Left ventricle myocardium superior (tissue), 1 donor: ENCODE results near the gene AKR1B15. TPM values are rescaled to one million over a fixed set of nuclear protein-coding genes. Genes with fewer than 3 reads are reported as not detected.
A peak's percentile ranks its signal among the peaks of the same experiment; 100 is the strongest.
"Not testable (repeated sequence)": the region's sequence is repeated elsewhere in the genome, so short reads cannot be mapped to it uniquely, and the experiment has no call there.

ENCODE experiments used
- ATAC-seq: fragments of 200-7000 bp; cut with Tn5 transposase; one replicate; pipeline ENCODE4 v1.9.1; 2020; ENCODE audit warnings: mild to moderate bottlenecking, moderate library complexity
- DNase-seq: peaks from one replicate; pipeline ENCODE4 v3.0.0-alpha.2; 2020
- intact Hi-C: fragments of 100-400 bp; cut with micrococcal nuclease; formaldehyde crosslinking; loops from one replicate; pipeline ENCODE4 v1.11.0; 2022
- total RNA-seq: library from RNA; stranded (reverse); fragmentation: NEBNext Ultra II Directional; extraction: Animal tissue kit (Norgen Biotek cat#: 25700); gene quantifications from one replicate; pipeline ENCODE4 v1.2.1, GENCODE V29; 2021
- donor health status: DM: no; HTN: yes; CAD: no; lungs with severe emphysema.

Gene AKR1B15
- total RNA-seq, 1 donor from 2014 or later = not detected

GRCh38 chr7:134553976-134554375 lies 5.1 kb downstream of the AKR1B15 start:
- DNase-seq (no peak), ATAC-seq (no peak)
- intact Hi-C loops = no loop called here

DNA sequence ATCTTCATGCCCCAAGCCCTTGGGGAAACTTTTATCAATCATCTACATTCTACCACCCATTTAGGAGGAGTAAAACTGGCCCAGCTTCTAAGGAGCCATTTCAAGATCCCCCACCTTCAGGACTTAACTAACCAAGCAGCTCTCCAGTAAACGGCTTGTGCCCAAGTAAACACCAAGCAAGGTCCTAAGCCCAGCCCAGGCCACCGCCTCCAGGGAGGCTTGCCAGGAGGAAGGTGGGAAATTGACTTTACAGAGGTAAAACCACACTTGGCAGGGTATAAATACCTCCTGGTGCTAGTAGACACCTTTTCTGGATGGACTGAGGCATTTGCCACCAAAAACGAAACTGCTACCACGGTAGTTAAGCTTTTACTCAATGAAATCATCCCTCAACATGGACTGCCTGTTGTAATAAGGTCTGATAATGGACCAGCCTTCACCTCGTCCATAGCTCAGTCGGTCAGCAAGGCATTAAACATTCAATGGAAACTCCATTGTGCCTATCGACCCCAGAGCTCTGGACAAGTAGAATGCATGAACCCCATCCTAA lies 5.6 kb downstream of the AKR1B15 start:
- ATAC-seq = no peak
- DNase-seq = no peak
- intact Hi-C loops = no loop called here

DNA sequence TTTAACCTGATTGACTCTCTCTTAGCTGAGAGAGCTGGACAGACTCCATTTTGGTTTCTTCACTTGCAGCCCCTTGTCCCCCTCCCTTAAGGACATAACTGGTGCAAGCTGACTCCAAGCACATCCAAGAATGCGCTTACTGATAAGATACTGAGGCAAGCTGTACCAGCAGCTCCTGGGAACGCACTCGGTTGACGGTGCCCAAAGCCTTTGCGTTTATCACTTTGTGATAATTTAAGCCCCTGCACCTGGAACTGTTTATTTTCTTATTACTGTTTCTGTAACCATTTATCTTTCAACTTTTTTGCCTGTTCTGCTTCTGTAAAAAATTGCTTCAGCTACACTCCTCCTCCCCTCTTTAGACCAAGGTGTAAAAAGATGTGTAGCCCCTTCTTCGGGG lies 8.5 kb downstream of the AKR1B15 start:
- ATAC-seq (no peak), DNase-seq (no peak)
- intact Hi-C loops = no loop called here

GRCh38 chr7:134558370-134558769 lies 9.5 kb downstream of the AKR1B15 start:
- intact Hi-C loops = no loop called here
- ATAC-seq = no peak
- no peak for DNase-seq

DNA sequence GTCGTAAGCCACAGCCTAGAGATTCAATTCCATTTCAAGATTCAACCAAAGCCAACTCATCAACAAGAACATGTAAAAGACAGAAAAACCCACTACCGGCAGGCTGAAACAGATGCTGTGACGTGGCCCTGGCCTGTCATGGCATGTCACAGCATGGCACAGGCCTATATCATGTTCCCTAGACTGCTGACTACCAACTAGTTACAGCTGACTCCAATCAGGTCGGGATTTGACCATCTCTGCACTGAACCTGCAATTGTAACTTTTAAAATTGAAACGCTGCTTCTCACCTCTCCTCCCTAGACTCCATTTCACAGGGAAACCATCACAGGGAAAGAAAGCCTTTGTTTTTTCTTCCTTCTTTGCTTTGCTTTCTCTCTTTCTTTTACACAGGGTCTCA lies 12.7 kb downstream of the AKR1B15 start:
- DNase-seq, ATAC-seq, intact Hi-C loops: not testable (repeated sequence)

GRCh38 chr7:134562136-134562535 lies 13.2 kb downstream of the AKR1B15 start:
- intact Hi-C loops = no loop called here
- DNase-seq (no peak), ATAC-seq (no peak)

- DNase-seq, intact Hi-C loops, ATAC-seq: not testable (repeated sequence)
Observed at GRCh38 chr7:134563398-134563749, 14.5 kb downstream of the AKR1B15 start.

DNA sequence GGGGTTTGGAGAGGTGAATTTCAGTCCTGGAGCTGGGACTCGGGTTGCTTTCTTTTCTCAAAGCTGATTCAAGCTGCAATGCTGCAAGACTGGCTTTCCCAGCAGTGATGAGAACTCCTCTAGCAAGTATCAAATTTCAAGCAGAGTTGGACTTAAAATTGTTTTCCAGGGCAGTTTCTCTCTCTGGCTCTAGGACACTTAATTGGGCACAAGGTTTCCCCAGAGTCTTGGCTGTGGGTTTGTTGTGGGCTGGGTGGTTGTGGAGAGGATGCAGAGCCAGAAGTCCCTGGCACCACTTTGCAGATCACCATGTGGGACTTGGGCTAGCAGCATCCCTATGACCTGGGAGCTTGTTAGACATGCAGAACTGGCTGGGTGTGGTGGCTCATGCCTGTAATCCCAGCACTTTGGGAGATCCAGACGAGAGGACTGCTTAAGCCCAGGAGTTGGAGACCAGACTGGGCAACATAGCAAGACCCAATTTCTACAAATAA lies 16.8 kb downstream of the AKR1B15 start:
- DNase-seq = no peak
- no peak for ATAC-seq
- intact Hi-C loops = no loop called here

- ATAC-seq (no peak), DNase-seq (no peak)
- intact Hi-C loops = no loop called here
Observed at GRCh38 chr7:134567368-134567767, 18.5 kb downstream of the AKR1B15 start.

DNA sequence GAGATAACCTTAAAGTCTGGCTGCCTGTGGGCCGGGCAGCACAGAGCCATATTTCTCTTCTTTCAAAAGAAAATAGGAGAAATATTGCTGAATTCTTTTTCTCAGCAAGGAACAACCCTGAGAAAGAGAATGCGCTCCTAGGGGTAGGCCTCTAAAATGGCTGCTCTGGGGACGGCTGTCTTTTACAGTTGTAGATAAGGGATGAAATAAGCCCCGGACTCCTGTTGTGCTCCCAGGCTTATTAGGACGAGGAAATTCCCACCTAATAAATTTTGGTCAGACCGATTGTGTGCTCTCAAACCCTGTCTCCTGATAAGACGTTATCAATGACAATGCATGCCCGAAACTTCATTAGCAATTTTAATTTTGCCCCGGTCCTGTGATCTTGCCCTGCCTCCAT lies 21.1 kb downstream of the AKR1B15 start:
- intact Hi-C loops, ATAC-seq, DNase-seq: not testable (repeated sequence)

GRCh38 chr7:134571101-134571500 lies 22.2 kb downstream of the AKR1B15 start:
- ATAC-seq (no peak), DNase-seq (no peak)
- intact Hi-C loops = no loop called here

DNA sequence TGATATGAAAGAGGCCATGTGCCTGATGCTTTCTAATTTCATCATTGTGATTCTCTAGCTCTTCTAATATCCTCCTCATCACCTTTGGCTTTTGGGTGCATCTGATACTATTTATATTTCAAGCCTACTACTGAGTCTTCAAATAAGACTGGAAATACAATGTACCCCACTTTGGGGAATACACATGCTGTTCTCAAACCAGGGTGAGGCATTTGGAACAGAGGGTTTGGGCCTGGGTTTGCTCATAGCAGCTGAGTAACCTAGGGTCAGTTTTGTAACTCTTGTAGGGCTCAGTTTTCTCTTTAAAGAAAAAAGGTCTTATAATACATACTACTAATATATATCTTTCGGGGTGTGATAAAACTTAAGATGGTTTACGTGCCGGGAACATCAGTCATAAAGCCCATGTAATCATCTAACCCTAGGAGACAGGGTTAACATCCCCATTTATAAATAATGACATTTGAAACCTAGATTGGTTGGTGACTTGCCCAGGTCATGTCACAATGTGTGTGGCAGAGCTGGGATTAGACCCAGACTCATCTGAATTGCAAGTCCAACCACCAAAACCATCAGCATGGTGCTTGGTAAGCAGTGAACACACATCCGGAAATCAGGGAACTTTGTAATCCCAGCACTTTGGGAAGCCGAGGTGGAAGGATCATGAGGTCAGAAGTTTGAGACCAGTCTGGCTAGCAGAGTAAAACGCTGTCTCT lies 23.0 kb downstream of the AKR1B15 start:
- ATAC-seq (no peak), DNase-seq (no peak)
- intact Hi-C loops = no loop called here

GRCh38 chr7:134574322-134574721 lies 25.4 kb downstream of the AKR1B15 start:
- ATAC-seq (no peak), DNase-seq (no peak)
- intact Hi-C loops = no loop called here

- intact Hi-C loops = no loop called here
- no peak for DNase-seq
- ATAC-seq = no peak
Observed at GRCh38 chr7:134584290-134584689, 35.4 kb downstream of the AKR1B15 start.

DNA sequence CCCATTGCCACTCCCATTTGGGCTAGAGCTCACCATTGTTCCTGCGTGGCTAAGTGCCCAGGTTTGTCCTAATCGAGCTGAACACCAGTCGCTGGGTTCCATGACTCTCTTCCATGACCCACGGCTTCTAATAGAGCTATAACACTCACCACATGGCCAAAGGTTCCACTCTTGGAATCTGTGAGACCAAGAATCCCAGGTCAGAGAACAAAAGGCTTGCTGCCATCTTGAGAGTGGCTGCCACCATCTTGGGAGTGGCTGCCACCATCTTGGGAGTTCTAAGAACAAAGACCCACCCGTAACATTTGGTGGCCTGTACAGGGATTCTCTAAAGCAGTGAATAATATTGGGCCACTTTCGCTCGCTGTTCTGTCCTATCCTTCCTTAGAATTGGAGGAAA lies 37.0 kb downstream of the AKR1B15 start:
- ATAC-seq (no peak), DNase-seq (no peak)
- intact Hi-C loops = no loop called here

DNA sequence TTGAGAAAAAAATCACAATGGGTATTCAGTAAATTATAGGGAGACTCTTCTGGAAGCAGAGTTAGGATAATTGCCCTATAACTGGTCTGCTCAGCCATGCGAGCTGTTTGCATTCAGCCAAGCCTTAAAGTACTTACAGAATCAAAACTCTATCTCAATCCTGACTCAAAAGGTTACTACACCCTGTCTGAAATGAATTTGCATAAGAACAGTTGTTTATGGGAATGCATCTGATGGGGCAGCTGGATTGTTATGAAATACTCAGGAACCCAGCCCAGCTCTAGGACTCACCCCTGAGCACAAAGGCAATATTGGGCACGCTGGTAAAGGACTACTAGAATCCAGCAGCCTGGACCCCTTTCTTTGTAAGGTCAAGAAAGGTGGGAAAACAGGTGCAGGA lies 38.8 kb downstream of the AKR1B15 start:
- ATAC-seq (no peak), DNase-seq (no peak)
- intact Hi-C loops = no loop called here

GRCh38 chr7:134589491-134589941 lies 40.6 kb downstream of the AKR1B15 start:
- intact Hi-C loops = no loop called here
- DNase-seq (no peak), ATAC-seq (no peak)

- peak; percentile 93 for ATAC-seq
- intact Hi-C loops = no loop called here
- DNase-seq = peak; percentile 78
Observed at GRCh38 chr7:134593530-134594392, 44.9 kb downstream of the AKR1B15 start.

- intact Hi-C loops = no loop called here
- no peak for ATAC-seq
Observed at GRCh38 chr7:134594877-134595276, 46.0 kb downstream of the AKR1B15 start.

DNA sequence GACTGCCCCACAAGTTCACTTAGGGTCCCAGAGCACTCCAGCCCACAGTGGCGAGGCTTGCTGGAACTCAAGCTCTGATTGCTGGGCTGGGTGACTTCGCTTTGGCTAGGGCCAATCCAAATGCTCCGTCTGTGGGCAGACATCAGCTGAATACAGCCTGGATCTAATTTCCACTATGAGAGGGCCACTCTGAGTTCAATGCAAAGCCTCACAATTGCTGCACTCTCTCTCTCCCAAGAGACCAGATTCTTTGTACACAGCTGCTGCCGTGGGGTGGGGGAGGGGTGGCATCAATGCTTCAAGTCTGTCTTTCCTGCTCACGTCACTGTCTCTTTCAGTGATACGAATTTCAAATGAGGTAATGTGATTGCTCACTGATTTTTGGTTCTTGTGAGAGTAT lies 50.5 kb downstream of the AKR1B15 start:
- ATAC-seq (no peak), DNase-seq (no peak)
- intact Hi-C loops = no loop called here

More at GRCh38 chr7:134594877-134595276, 46.0 kb downstream of the AKR1B15 start:
- no peak for DNase-seq
